Measurements from ENCODE around the gene CA12. TPM values are rescaled to one million over a fixed set of nuclear protein-coding genes. Genes with fewer than 3 reads are reported as not detected.

CA12 gene
- polyA plus RNA-seq, 4 donors: 0.27 to 24.8 (median 1.8) TPM; not detected in 1

DNA sequence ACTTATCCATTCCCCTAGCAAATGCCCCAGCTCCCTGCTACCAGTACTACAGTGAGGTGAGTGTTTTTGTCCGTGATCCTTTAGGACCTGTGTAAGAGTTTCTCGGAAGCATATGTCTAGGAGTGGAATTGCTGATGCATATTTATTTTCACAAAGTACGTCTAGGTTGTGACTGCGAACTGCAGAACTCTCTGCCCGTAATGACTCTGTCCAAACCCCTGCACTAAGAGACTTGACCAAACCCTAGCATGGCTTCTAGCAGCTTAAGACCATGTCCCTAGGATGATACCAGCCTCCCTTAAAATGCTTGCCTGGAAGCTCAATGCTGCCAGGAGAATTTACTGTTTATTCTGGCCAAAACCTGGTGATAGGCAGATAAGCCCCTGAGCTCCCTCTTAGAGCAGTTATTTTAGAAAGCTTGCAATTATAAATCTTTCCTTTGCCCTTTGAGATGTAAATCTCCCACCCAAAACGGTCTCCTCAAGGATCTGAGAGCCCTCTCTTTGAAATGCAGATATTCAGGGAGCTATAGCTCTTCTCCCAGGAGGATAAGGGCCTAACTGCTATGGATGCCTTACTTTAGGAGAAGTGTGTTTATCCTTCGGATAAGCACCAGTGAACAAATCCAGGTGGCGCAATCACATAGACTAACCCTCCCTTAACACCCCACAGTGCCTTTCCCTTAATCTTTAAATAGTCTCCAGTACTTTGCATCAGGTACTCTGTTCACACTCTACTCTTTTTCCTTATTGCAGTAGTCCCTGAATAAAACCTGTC, 14.7 kb upstream of the CA12 start:
- FAIRE-seq: no peak
- no peaks in the 10 kb centered on the region for H3K27me3 ChIP-seq (ENCODE audit: control insufficient read depth in 3 of 3, insufficient read depth in 3 of 3, low read length in 3 of 3)
- DNase-seq: no peak
- no peak overlapping the region for H3K4me3 ChIP-seq (ENCODE audit: low read depth in 1 of 3, low read length in 3 of 3)
- H3K4me1 ChIP-seq (ENCODE audit: control insufficient read depth in 3 of 3, insufficient read depth in 2 of 3, low read depth in 1 of 3, low read length in 2 of 3): no peaks in the 10 kb centered on the region
- no peaks in the 10 kb centered on the region for H3K9me3 ChIP-seq (ENCODE audit: control insufficient read depth in 2 of 2, insufficient read depth in 1 of 2, low read depth in 1 of 2, low read length in 1 of 2)
- WGBS, 3 donors: 81 to 85% (median 82%) methylated on average over 8 of the region's 8 CpGs
- no peaks in the 10 kb centered on the region for H3K36me3 ChIP-seq (ENCODE audit: control insufficient read depth in 3 of 3, insufficient read depth in 2 of 3, low read depth in 1 of 3, low read length in 3 of 3)
- no peak overlapping the region for H3K27ac ChIP-seq (ENCODE audit: low read depth in 1 of 3, low read length in 2 of 3)

DNA sequence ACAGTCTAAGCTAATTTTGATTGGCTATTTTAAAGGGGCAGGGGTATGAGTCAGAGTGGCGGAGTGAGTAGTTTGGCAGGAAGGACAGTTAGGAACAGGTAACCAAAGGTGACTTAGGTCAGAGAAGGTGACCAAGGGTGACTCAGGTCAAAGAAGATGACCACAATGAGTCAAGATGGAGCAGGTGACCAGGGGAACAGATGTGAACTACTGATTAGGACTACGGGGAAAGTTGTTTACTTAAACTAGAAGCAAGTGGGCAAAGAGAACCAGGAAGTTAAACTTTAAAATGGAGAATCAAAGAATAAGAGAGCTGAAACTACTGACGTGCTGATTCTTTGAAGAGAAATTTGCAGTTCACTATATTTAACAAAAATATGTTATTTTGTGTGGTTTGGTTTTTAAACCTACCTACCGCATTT, 14.1 kb upstream of the CA12 start:
- no peak overlapping the region for H3K27ac ChIP-seq (ENCODE audit: low read depth in 1 of 3, low read length in 2 of 3)

DNA sequence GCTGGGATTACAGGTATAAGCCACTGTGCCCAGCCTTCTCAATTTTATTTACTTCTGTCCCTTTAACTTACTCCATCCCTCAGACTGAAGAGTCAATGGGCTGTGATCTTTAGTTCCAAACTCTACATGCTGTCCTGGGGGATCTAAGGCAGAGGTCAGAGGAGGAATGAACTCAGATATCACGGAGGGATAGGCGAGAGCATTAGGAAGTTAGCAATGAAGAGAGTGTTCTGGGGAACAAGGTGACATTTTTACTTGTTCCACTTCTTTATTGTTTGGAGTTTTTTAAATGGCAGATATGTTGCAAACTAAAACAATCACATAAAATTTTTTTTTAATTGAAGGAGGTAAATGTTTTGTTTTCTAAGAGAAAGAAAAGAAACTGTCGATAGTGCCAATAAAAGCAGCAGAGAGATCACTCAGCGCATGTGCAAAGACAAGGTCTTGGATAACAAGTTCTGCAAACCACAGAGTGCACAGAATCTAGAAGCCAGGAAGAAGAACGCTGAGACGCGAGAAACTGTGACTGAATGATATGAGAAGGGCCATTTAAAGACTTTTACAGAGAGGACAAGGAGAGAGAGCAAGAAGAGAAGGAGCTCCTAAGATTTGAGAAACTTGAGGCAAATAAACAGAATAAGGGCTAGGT, 10.8 kb upstream of the CA12 start:
- no peak overlapping the region for H3K4me3 ChIP-seq (ENCODE audit: low read depth in 1 of 3, low read length in 3 of 3)
- no peaks in the 10 kb centered on the region for H3K36me3 ChIP-seq (ENCODE audit: control insufficient read depth in 3 of 3, insufficient read depth in 2 of 3, low read depth in 1 of 3, low read length in 3 of 3)
- DNase-seq (no peak), FAIRE-seq (no peak)
- H3K27me3 ChIP-seq (ENCODE audit: control insufficient read depth in 3 of 3, insufficient read depth in 3 of 3, low read length in 3 of 3): no peaks in the 10 kb centered on the region
- no peaks in the 10 kb centered on the region for H3K4me1 ChIP-seq (ENCODE audit: control insufficient read depth in 3 of 3, insufficient read depth in 2 of 3, low read depth in 1 of 3, low read length in 2 of 3)
- H3K27ac ChIP-seq (ENCODE audit: low read depth in 1 of 3, low read length in 2 of 3): no peak overlapping the region
- 70 to 77% (median 75%) methylated on average over 7 of the region's 7 CpGs for WGBS, 3 donors
- no peaks in the 10 kb centered on the region for H3K9me3 ChIP-seq (ENCODE audit: control insufficient read depth in 2 of 2, insufficient read depth in 1 of 2, low read depth in 1 of 2, low read length in 1 of 2)

More for the DNA sequence above, 14.1 kb upstream of the CA12 start:
- H3K9me3 ChIP-seq (ENCODE audit: control insufficient read depth in 2 of 2, insufficient read depth in 1 of 2, low read depth in 1 of 2, low read length in 1 of 2): no peaks in the 10 kb centered on the region
- H3K36me3 ChIP-seq (ENCODE audit: control insufficient read depth in 3 of 3, insufficient read depth in 2 of 3, low read depth in 1 of 3, low read length in 3 of 3): no peaks in the 10 kb centered on the region
- no peaks in the 10 kb centered on the region for H3K27me3 ChIP-seq (ENCODE audit: control insufficient read depth in 3 of 3, insufficient read depth in 3 of 3, low read length in 3 of 3)
- DNase-seq (no peak), FAIRE-seq (no peak)
- no peak overlapping the region for H3K4me3 ChIP-seq (ENCODE audit: low read depth in 1 of 3, low read length in 3 of 3)
- H3K4me1 ChIP-seq (ENCODE audit: control insufficient read depth in 3 of 3, insufficient read depth in 2 of 3, low read depth in 1 of 3, low read length in 2 of 3): no peaks in the 10 kb centered on the region
- WGBS, 3 donors: 62 to 66% (median 62%) methylated on average over 4 of the region's 4 CpGs

DNA sequence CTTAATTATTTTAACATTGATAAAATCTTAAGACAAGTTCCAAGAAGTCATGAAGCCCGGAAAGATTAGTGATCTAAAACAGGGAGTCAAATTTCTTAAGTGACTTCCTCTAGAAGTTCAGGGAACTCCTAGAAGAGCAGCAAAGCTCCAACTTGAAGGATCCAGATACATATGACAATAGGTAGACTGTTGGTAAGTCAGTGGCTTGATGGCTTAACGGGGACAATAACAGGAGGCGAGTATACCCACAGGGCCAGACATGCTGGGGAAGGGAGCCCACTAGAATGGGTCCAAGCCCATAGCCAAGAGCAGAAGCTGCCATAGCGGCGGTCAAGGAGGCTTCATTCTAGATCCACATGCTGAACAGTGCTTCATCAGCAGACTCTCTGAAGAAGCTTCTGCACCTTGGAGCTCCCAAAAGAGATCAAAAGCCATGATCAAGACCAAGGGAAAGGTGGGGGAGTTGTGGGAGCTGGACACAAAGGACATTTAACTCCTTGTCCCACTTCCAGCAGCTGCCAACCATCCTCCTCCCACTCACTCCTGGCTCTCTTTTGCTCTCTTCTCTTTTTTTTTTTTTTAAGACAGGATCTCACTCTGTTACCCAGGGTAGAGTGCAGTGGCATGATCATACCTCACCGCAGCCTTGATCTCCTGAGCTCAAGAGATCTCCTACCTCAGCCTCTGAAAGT, 10.2 kb upstream of the CA12 start:
- WGBS, 3 donors: 88 to 92% (median 91%) methylated on average over 6 of the region's 6 CpGs
- Histone ChIP-seq H3K27ac (ENCODE audit: low read depth in 1 of 3, low read length in 2 of 3) (no peak overlapping the region), H3K9me3 (ENCODE audit: control insufficient read depth in 2 of 2, insufficient read depth in 1 of 2, low read depth in 1 of 2, low read length in 1 of 2) (no peaks in the 10 kb centered on the region), H3K4me3 (ENCODE audit: low read depth in 1 of 3, low read length in 3 of 3) (no peak overlapping the region), H3K36me3 (ENCODE audit: control insufficient read depth in 3 of 3, insufficient read depth in 2 of 3, low read depth in 1 of 3, low read length in 3 of 3) (no peaks in the 10 kb centered on the region), H3K27me3 (ENCODE audit: control insufficient read depth in 3 of 3, insufficient read depth in 3 of 3, low read length in 3 of 3) (no peaks in the 10 kb centered on the region), H3K4me1 (ENCODE audit: control insufficient read depth in 3 of 3, insufficient read depth in 2 of 3, low read depth in 1 of 3, low read length in 2 of 3) (no peaks in the 10 kb centered on the region)
- no peak for FAIRE-seq
- DNase-seq: no peak

DNA sequence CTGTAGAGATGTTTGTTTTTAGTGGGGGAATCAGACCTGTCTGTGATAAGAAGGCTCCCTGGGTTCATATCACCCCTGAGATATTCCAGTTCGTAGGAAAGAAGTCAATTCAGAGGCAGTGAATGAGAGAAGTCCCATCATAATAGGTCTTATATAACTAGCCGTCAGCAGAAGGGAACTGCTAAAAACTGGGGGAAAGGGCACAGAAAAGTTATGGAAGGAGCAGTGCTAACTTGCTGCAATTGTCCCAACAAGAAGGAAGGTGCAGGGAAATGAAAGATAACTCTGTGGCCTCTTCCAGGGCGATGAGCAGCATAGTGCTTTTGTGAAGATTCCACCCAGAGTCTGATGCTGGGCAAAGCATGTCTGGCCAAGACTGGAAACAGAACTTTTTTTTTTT, 9.0 kb upstream of the CA12 start:
- WGBS, 3 donors: 43 to 58% (median 46%) methylated on average over 3 of the region's 3 CpGs
- no peaks in the 10 kb centered on the region for H3K36me3 ChIP-seq (ENCODE audit: control insufficient read depth in 3 of 3, insufficient read depth in 2 of 3, low read depth in 1 of 3, low read length in 3 of 3)
- H3K4me1 ChIP-seq (ENCODE audit: control insufficient read depth in 3 of 3, insufficient read depth in 2 of 3, low read depth in 1 of 3, low read length in 2 of 3): no peaks in the 10 kb centered on the region
- H3K27ac ChIP-seq (ENCODE audit: low read depth in 1 of 3, low read length in 2 of 3): no peak overlapping the region
- FAIRE-seq: no peak
- no peak overlapping the region for H3K4me3 ChIP-seq (ENCODE audit: low read depth in 1 of 3, low read length in 3 of 3)
- no peaks in the 10 kb centered on the region for H3K27me3 ChIP-seq (ENCODE audit: control insufficient read depth in 3 of 3, insufficient read depth in 3 of 3, low read length in 3 of 3)
- peaks cover 0 to 4% of the 10 kb centered on the region in 2 donors for H3K9me3 ChIP-seq (ENCODE audit: control insufficient read depth in 2 of 2, insufficient read depth in 1 of 2, low read depth in 1 of 2, low read length in 1 of 2)
- no peak for DNase-seq

DNA sequence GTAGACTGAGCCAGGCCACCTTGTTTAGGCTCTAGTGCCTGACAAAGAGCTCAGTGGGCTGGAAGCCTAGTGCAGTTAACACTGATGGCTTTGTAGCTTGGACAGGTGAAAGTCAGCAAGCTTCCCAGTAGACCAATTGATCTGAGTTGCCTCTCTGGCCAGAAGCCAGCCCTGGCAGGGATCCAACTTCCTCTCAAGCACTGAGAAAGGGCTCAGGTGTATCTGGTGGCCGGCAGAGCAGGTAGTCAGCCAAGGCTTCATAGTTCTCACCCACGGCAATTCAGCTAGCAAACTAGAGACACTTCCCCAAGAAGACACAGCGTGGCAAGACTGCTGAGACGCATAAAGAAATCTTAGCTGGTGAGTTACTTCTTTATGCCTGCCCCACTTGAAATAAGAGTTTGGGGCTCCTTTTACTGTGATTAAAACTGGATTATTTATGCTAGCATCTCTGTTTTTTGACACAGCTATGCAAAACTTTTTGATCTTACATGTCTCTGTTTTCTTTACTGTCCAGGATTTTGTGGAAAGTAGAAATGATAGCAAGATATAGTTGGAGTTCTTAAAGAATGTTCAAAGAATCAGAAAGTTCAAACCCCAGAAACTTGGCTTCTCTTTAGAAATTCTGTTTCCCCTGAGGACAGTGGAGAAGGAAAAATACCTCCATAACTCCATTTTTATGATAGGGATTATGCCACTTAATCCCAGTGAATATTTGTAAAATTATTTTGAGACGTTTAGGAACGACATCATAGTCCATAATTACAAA, 8.4 kb upstream of the CA12 start:
- 11 to 50% (median 30%) methylated on average over 6 of the region's 6 CpGs for WGBS, 3 donors
- no peak for FAIRE-seq

DNA sequence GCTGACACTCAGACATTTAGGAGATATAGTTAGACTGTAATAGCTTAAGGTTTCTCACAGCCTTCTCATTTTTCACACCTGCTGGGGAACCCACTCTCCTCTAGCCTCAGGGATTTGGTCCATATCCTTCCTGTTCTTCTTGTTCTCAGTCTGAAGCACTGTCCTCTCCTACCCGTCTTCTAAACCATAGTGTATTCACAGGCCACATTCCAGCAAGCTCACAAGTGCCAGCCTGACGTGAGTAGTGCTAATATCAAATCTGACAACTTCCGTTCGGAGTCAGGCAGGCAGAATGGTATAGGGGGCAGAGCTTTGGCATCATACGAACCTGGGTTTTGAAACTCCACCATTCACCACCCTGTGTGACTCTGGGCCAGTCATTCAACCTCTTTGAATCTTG, 6.9 kb upstream of the CA12 start:
- Histone ChIP-seq H3K4me3 (ENCODE audit: low read depth in 1 of 3, low read length in 3 of 3) (no peak overlapping the region), H3K27ac (ENCODE audit: low read depth in 1 of 3, low read length in 2 of 3) (no peak overlapping the region), H3K27me3 (ENCODE audit: control insufficient read depth in 3 of 3, insufficient read depth in 3 of 3, low read length in 3 of 3) (no peaks in the 10 kb centered on the region), H3K4me1 (ENCODE audit: control insufficient read depth in 3 of 3, insufficient read depth in 2 of 3, low read depth in 1 of 3, low read length in 2 of 3) (no peaks in the 10 kb centered on the region), H3K36me3 (ENCODE audit: control insufficient read depth in 3 of 3, insufficient read depth in 2 of 3, low read depth in 1 of 3, low read length in 3 of 3) (no peaks in the 10 kb centered on the region), H3K9me3 (ENCODE audit: control insufficient read depth in 2 of 2, insufficient read depth in 1 of 2, low read depth in 1 of 2, low read length in 1 of 2) (peaks cover 0 to 4% of the 10 kb centered on the region in 2 donors)
- DNase-seq (no peak), FAIRE-seq (no peak)
- 84 to 92% (median 91%) methylated on average over 5 of the region's 5 CpGs for WGBS, 3 donors

More for the DNA sequence above, 8.4 kb upstream of the CA12 start:
- Histone ChIP-seq H3K4me3 (ENCODE audit: low read depth in 1 of 3, low read length in 3 of 3) (no peak overlapping the region), H3K27me3 (ENCODE audit: control insufficient read depth in 3 of 3, insufficient read depth in 3 of 3, low read length in 3 of 3) (no peaks in the 10 kb centered on the region), H3K4me1 (ENCODE audit: control insufficient read depth in 3 of 3, insufficient read depth in 2 of 3, low read depth in 1 of 3, low read length in 2 of 3) (no peaks in the 10 kb centered on the region), H3K36me3 (ENCODE audit: control insufficient read depth in 3 of 3, insufficient read depth in 2 of 3, low read depth in 1 of 3, low read length in 3 of 3) (no peaks in the 10 kb centered on the region), H3K27ac (ENCODE audit: low read depth in 1 of 3, low read length in 2 of 3) (no peak overlapping the region), H3K9me3 (ENCODE audit: control insufficient read depth in 2 of 2, insufficient read depth in 1 of 2, low read depth in 1 of 2, low read length in 1 of 2) (peaks cover 0 to 4% of the 10 kb centered on the region in 2 donors)
- peak; percentile 85 to 93 for DNase-seq
